Measurements from ENCODE around the gene PRRC2A.

DNA sequence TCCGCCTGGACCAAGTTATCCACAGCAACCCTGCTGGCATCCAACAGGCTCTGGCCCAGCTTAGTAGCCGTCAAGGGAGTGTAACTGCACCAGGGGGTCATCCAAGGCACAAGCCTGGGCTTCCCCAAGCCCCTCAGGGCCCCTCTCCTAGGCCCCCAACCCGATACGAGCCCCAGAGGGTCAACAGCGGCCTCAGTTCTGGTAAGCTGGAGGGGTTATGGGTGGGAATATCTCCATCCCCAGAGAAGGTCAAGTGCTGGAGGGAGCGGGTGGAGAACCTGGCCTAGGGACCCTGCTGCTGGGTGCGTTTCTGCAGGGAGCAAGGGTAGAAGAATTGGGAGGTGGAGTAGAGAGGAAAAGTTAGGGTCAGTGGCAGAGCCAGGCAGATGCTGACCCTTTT is 12.9 kb downstream of the PRRC2A start:
- no peak for TF ChIP-seq ZFP36 (IDR thresholded peaks at IDR 0.05; ENCODE audit: borderline replicate concordance, partially characterized antibody)
- TF ChIP-seq, protein P1, sequence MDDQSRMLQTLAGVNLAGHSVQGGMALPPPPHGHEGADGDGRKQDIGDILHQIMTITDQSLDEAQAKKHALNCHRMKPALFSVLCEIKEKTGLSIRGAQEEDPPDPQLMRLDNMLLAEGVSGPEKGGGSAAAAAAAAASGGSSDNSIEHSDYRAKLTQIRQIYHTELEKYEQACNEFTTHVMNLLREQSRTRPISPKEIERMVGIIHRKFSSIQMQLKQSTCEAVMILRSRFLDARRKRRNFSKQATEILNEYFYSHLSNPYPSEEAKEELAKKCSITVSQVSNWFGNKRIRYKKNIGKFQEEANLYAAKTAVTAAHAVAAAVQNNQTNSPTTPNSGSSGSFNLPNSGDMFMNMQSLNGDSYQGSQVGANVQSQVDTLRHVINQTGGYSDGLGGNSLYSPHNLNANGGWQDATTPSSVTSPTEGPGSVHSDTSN (IDR thresholded peaks at IDR 0.05): no peak
- TF ChIP-seq, protein P2, sequence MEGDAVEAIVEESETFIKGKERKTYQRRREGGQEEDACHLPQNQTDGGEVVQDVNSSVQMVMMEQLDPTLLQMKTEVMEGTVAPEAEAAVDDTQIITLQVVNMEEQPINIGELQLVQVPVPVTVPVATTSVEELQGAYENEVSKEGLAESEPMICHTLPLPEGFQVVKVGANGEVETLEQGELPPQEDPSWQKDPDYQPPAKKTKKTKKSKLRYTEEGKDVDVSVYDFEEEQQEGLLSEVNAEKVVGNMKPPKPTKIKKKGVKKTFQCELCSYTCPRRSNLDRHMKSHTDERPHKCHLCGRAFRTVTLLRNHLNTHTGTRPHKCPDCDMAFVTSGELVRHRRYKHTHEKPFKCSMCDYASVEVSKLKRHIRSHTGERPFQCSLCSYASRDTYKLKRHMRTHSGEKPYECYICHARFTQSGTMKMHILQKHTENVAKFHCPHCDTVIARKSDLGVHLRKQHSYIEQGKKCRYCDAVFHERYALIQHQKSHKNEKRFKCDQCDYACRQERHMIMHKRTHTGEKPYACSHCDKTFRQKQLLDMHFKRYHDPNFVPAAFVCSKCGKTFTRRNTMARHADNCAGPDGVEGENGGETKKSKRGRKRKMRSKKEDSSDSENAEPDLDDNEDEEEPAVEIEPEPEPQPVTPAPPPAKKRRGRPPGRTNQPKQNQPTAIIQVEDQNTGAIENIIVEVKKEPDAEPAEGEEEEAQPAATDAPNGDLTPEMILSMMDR (IDR thresholded peaks at IDR 0.05): no peak
- no peak for TF ChIP-seq EP300 (IDR thresholded peaks at IDR 0.05)
- TF ChIP-seq CEBPB (IDR thresholded peaks at IDR 0.05): no peak
- TF ChIP-seq, protein P3, sequence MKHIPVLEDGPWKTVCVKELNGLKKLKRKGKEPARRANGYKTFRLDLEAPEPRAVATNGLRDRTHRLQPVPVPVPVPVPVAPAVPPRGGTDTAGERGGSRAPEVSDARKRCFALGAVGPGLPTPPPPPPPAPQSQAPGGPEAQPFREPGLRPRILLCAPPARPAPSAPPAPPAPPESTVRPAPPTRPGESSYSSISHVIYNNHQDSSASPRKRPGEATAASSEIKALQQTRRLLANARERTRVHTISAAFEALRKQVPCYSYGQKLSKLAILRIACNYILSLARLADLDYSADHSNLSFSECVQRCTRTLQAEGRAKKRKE (CRISPR knock-in tag; IDR thresholded peaks at IDR 0.05; ENCODE audit: low read depth): no peak
